ENCODE results near the gene KRTAP20-2.

Gene KRTAP20-2

DNA sequence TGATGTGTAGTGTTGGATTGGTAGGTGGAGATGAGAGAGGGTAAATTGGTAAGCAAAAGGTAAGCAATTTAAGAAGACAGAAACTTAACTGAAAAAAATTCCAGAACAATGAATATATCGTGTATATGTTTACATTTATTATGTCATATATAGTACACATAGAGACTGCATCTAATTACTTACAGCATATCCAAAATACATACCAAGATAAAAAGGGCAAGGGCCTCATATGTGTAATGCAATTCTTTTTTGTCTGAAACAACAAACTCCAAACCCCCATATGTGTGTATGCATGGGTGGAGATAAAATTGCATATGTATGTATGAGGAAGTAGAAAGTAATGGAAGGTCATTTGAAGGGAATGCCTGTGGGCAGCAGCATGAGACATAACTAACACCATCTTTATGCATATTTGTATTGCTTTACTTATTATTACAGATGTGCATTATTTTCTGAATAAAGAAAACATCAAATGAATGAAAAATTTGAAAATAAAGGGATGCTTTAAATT is 12.0 kb downstream of the KRTAP20-2 start:
- no peak overlapping the region for H3K27ac ChIP-seq (replicated peaks)
- H3K4me3 ChIP-seq (replicated peaks; ENCODE audit: insufficient read depth, low read length) = no peak overlapping the region
- no peaks in the 10 kb centered on the region for H3K27me3 ChIP-seq (ENCODE audit: insufficient read depth, poor library complexity, severe bottlenecking)
- no peak for DNase-seq (ENCODE audit: low read depth in 1 of 2, low spot score in 1 of 2)
- TF ChIP-seq REST (IDR thresholded peaks at IDR 0.05; ENCODE audit: insufficient replicate concordance, low read depth) = no peak

DNA sequence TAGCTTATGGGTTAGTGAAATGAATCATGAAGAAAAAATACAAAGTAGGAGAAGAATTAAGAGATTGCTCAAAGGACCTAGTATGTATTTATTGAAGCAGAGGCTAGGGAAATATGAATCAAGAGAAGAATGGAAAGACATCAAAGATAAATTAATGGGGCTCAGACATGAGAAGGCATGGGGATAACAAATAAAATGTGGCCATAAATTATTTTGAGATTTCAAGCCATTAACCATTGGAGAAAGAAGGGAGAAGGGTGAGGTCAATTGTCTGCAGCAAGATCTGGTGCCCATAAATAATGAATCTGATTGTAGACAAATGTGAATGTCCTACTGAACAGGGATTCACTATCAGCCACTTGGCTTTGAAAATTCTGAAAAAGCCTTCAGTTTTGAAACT is 17.9 kb downstream of the KRTAP20-2 start:
- Histone ChIP-seq H3K27me3 (ENCODE audit: insufficient read depth, poor library complexity, severe bottlenecking) (no peaks in the 10 kb centered on the region), H3K27ac (replicated peaks) (no peak overlapping the region), H3K4me3 (replicated peaks; ENCODE audit: insufficient read depth, low read length) (no peak overlapping the region)
- DNase-seq (ENCODE audit: low read depth in 1 of 2, low spot score in 1 of 2) = no peak
- no peak for TF ChIP-seq SPI1 (IDR thresholded peaks at IDR 0.05; ENCODE audit: borderline replicate concordance, low read depth)
- TF ChIP-seq CTCF (IDR thresholded peaks at IDR 0.05; ENCODE audit: insufficient read depth, low read length) = no peak
- TF ChIP-seq GABPA (IDR thresholded peaks at IDR 0.05; ENCODE audit: low read depth) = no peak
- TF ChIP-seq POLR2AphosphoS5 (IDR thresholded peaks at IDR 0.05; ENCODE audit: low read depth) = no peak
- no peak for TF ChIP-seq REST (IDR thresholded peaks at IDR 0.05; ENCODE audit: insufficient replicate concordance, low read depth)

DNA sequence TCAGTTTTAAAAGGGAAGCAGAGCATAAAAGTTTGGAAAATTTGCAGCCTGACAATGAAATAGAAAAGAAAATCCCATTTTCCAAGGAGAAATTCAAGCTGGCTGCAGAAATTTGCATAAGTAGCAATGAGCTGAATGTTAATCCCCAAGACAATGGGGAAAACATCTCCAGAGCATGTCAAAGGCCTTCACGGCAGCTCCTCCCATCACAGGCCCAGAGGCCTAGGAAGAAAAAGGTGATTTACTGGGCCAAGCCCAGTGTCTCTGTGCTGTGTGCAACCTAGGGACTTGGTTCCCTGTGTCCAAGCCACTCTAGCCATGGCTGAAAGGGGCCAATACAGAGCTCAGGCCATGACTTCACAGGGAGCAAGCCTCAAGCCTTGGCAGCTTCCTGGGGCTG is 33.8 kb downstream of the KRTAP20-2 start:
- Histone ChIP-seq H3K27me3 (ENCODE audit: insufficient read depth, poor library complexity, severe bottlenecking) (no peaks in the 10 kb centered on the region), H3K27ac (replicated peaks) (no peak overlapping the region), H3K4me3 (replicated peaks; ENCODE audit: insufficient read depth, low read length) (no peak overlapping the region)
- TF ChIP-seq SPI1 (IDR thresholded peaks at IDR 0.05; ENCODE audit: borderline replicate concordance, low read depth) (no peak), CTCF (IDR thresholded peaks at IDR 0.05; ENCODE audit: insufficient read depth, low read length) (no peak), POLR2AphosphoS5 (IDR thresholded peaks at IDR 0.05; ENCODE audit: low read depth) (no peak)
- DNase-seq (ENCODE audit: low read depth in 1 of 2, low spot score in 1 of 2) = no peak

DNA sequence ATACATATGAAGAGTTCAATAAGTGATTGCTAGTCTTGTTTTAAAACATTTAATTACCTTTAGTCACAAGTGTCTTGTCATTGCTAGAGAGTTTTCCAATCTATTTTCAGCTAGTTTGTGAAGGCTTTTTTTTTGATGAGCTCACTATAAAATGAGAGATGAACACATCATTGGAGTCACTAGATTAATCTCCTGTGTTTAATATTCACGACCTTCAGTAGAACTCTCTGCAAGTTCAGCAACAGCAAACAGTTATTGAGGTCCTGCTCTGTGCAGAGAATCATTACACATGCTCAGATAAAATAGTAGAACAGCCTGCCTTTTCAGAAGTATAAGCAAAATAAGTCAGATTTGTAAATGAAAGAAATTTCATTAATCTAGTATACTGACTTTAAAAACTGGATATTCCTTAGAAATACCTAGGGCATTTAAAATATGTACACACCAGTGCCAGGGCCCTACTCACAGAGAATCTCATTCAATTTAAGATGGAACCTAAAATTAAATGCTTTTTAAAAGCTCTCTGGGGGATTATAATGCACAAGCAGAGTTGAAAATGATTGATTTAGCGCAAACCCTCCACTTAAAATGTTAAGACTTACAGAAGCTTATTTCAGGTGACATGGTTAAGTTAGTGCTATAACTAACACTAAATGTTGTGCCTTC is 38.1 kb downstream of the KRTAP20-2 start:
- Histone ChIP-seq H3K27me3 (ENCODE audit: insufficient read depth, poor library complexity, severe bottlenecking) (no peaks in the 10 kb centered on the region), H3K27ac (replicated peaks) (no peak overlapping the region), H3K4me3 (replicated peaks; ENCODE audit: insufficient read depth, low read length) (no peak overlapping the region)
- TF ChIP-seq REST (IDR thresholded peaks at IDR 0.05; ENCODE audit: insufficient replicate concordance, low read depth) = no peak
- no peak for DNase-seq (ENCODE audit: low read depth in 1 of 2, low spot score in 1 of 2)
